Measurements from ENCODE around the gene CCRL2.
"Not testable (repeated sequence)": the region's sequence is repeated elsewhere in the genome, so short reads cannot be mapped to it uniquely, and the experiment has no call there.

CCRL2 gene

GRCh38 chr3:46383211-46383950, 23.7 kb upstream of the CCRL2 start:
- H3K14ac ChIP-seq (ENCODE audit: low read length in 2 of 2), result no peak overlapping the region
- H4K8ac ChIP-seq (ENCODE audit: low read length), result no peak overlapping the region
- no peaks in the 10 kb centered on the region for H3K79me1 ChIP-seq (replicated peaks; ENCODE audit: low read length, poor library complexity, severe bottlenecking)
- H3K27ac ChIP-seq (ENCODE audit: low read length, poor library complexity, severe bottlenecking), result no peak overlapping the region
- no peaks in the 10 kb centered on the region for H3K9me3 ChIP-seq (ENCODE audit: control insufficient read depth, low read length)
- H3K4ac ChIP-seq (ENCODE audit: low read depth in 1 of 2, low read length in 2 of 2), result no peak overlapping the region
- H2BK120ac ChIP-seq (ENCODE audit: low read depth, low read length), result no peak overlapping the region
- no peaks in the 10 kb centered on the region for H3K4me1 ChIP-seq (ENCODE audit: control insufficient read depth, insufficient read depth, low read depth, low read length)
- H3K4me3 ChIP-seq (ENCODE audit: insufficient read depth in 1 of 2, low read depth in 1 of 2, low read length in 2 of 2), result no peak overlapping the region
- no peak overlapping the region for H3K9ac ChIP-seq (ENCODE audit: low read length)
- peaks cover 4 to 28% of the 10 kb centered on the region in 2 experiments for H3K27me3 ChIP-seq (ENCODE audit: control insufficient read depth in 1 of 2, insufficient read depth in 1 of 2, low read length in 2 of 2)
- H3K23ac ChIP-seq (ENCODE audit: low read length in 2 of 2), result no peak overlapping the region
- H2BK12ac ChIP-seq (ENCODE audit: low read length in 2 of 2), result no peak overlapping the region
- no peaks in the 10 kb centered on the region for H3K36me3 ChIP-seq (ENCODE audit: control insufficient read depth in 1 of 2, insufficient read depth in 2 of 2, low read depth in 1 of 2, low read length in 2 of 2)
- H2AFZ ChIP-seq (ENCODE audit: low read depth, low read length), result no peak overlapping the region
- H3K18ac ChIP-seq (ENCODE audit: low read depth in 1 of 2, low read length in 2 of 2), result no peak overlapping the region
- DNase-seq, result no peak
- no peak overlapping the region for H2BK15ac ChIP-seq (ENCODE audit: low read depth, poor library complexity, severe bottlenecking)
- H4K91ac ChIP-seq (ENCODE audit: low read length), result no peak overlapping the region
- no peak overlapping the region for H2AK5ac ChIP-seq (ENCODE audit: low read length, severe bottlenecking)
- no peak overlapping the region for H2BK5ac ChIP-seq (ENCODE audit: low read depth, low read length, poor library complexity, severe bottlenecking)
- WGBS, result 89% methylated on average over 6 of the region's 6 CpGs
- no peak overlapping the region for H3K4me2 ChIP-seq (ENCODE audit: low read length, poor library complexity, severe bottlenecking)

DNA sequence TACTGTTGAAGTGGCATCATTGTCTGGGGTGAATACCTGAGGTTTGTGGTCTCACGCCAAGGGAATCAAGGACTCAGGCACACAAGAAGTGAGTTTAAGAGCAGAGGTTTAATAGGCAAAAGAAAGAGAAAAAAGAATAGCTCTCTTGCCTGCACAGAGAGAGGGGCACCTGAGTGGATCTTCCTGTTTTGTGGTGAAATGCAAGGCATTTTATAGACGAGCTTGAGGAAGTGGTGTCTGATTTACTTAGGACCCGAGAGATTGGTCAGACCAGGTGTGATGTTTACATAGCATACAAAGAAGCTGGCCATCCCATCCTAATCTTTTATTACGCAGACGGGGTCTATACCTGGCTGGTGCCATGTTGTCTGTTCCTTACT, 23.1 kb upstream of the CCRL2 start:
- Histone ChIP-seq H3K18ac (ENCODE audit: low read depth in 1 of 2, low read length in 2 of 2) (no peak overlapping the region), H2AFZ (ENCODE audit: low read depth, low read length) (no peak overlapping the region), H2BK5ac (ENCODE audit: low read depth, low read length, poor library complexity, severe bottlenecking) (no peak overlapping the region), H3K4ac (ENCODE audit: low read depth in 1 of 2, low read length in 2 of 2) (no peak overlapping the region), H3K4me1 (ENCODE audit: control insufficient read depth, insufficient read depth, low read depth, low read length) (no peaks in the 10 kb centered on the region), H3K36me3 (ENCODE audit: control insufficient read depth in 1 of 2, insufficient read depth in 2 of 2, low read depth in 1 of 2, low read length in 2 of 2) (no peaks in the 10 kb centered on the region), H2AK5ac (ENCODE audit: low read length, severe bottlenecking) (no peak overlapping the region), H2BK12ac (ENCODE audit: low read length in 2 of 2) (no peak overlapping the region), H4K91ac (ENCODE audit: low read length) (no peak overlapping the region), H4K8ac (ENCODE audit: low read length) (no peak overlapping the region), H3K27ac (ENCODE audit: low read length, poor library complexity, severe bottlenecking) (no peak overlapping the region), H3K14ac (ENCODE audit: low read length in 2 of 2) (no peak overlapping the region), H3K27me3 (ENCODE audit: control insufficient read depth in 1 of 2, insufficient read depth in 1 of 2, low read length in 2 of 2) (peaks cover 4 to 28% of the 10 kb centered on the region in 2 experiments), H2BK120ac (ENCODE audit: low read depth, low read length) (no peak overlapping the region), H3K4me3 (ENCODE audit: insufficient read depth in 1 of 2, low read depth in 1 of 2, low read length in 2 of 2) (no peak overlapping the region), H2BK15ac (ENCODE audit: low read depth, poor library complexity, severe bottlenecking) (no peak overlapping the region), H3K79me1 (replicated peaks; ENCODE audit: low read length, poor library complexity, severe bottlenecking) (no peaks in the 10 kb centered on the region), H3K4me2 (ENCODE audit: low read length, poor library complexity, severe bottlenecking) (no peak overlapping the region), H3K9ac (ENCODE audit: low read length) (no peak overlapping the region), H3K9me3 (ENCODE audit: control insufficient read depth, low read length) (no peaks in the 10 kb centered on the region), H3K23ac (ENCODE audit: low read length in 2 of 2) (no peak overlapping the region)
- 82% methylated on average over 5 of the region's 5 CpGs for WGBS
- no peak for DNase-seq

DNA sequence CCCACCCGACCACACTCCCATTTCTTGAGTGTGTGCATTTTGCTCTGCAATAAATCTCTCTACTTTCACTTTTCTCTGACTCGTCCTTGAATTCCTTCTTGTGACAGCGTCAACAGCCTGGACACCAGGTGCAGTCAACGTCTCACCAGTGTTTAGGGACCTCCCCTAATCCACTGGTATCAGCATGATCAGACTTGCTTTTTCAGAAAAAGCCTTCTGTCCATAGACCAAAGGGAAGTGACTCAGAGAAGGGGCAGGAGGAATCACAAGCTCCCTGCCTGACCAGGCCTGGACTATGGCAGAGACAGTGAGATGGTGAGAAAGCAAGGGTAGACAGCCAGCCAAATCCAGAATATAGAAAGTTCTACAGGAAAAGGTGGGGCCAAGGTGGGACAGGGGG, 20.9 kb upstream of the CCRL2 start:
- Histone ChIP-seq H3K79me1 (replicated peaks; ENCODE audit: low read length, poor library complexity, severe bottlenecking) (no peaks in the 10 kb centered on the region), H3K4ac (ENCODE audit: low read depth in 1 of 2, low read length in 2 of 2) (no peak overlapping the region), H3K9ac (ENCODE audit: low read length) (peak overlapping the region; percentile 34)

DNA sequence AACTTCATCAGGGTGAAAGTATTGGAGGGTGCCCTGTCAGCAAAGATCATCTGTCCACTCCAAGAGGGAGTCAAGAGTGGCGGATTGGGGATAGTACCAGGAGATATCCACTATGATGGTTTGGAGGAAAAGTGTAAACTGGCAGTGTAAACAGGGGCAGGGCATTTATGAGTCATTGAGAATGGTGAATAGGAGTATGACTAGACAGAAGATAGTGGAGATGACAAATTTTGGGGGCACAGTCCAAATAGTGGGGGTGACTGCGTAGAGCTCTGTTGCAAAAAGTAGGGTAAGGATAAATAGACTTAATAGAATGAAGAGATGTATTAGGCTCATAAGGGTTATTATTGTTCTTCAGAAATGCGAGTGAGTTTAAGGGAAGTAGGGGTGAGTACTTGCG, 18.2 kb upstream of the CCRL2 start:
- not testable (repeated sequence) for H3K4me3 ChIP-seq (ENCODE audit: insufficient read depth in 1 of 2, low read depth in 1 of 2, low read length in 2 of 2); H3K4me2 ChIP-seq (ENCODE audit: low read length, poor library complexity, severe bottlenecking); H2BK5ac ChIP-seq (ENCODE audit: low read depth, low read length, poor library complexity, severe bottlenecking); H3K23ac ChIP-seq (ENCODE audit: low read length in 2 of 2); H3K9ac ChIP-seq (ENCODE audit: low read length); H3K14ac ChIP-seq (ENCODE audit: low read length in 2 of 2); H3K9me3 ChIP-seq (ENCODE audit: control insufficient read depth, low read length); H3K18ac ChIP-seq (ENCODE audit: low read depth in 1 of 2, low read length in 2 of 2); H4K8ac ChIP-seq (ENCODE audit: low read length); H3K27ac ChIP-seq (ENCODE audit: low read length, poor library complexity, severe bottlenecking); H2BK12ac ChIP-seq (ENCODE audit: low read length in 2 of 2); H2AFZ ChIP-seq (ENCODE audit: low read depth, low read length); H3K36me3 ChIP-seq (ENCODE audit: control insufficient read depth in 1 of 2, insufficient read depth in 2 of 2, low read depth in 1 of 2, low read length in 2 of 2); H2BK15ac ChIP-seq (ENCODE audit: low read depth, poor library complexity, severe bottlenecking); H3K79me1 ChIP-seq (replicated peaks; ENCODE audit: low read length, poor library complexity, severe bottlenecking); H2BK120ac ChIP-seq (ENCODE audit: low read depth, low read length); H2AK5ac ChIP-seq (ENCODE audit: low read length, severe bottlenecking); DNase-seq; H3K4me1 ChIP-seq (ENCODE audit: control insufficient read depth, insufficient read depth, low read depth, low read length); H3K4ac ChIP-seq (ENCODE audit: low read depth in 1 of 2, low read length in 2 of 2); H4K91ac ChIP-seq (ENCODE audit: low read length)
- H3K27me3 ChIP-seq (ENCODE audit: control insufficient read depth in 1 of 2, insufficient read depth in 1 of 2, low read length in 2 of 2), result peaks cover 14 to 17% of the 10 kb centered on the region in 2 experiments
- WGBS, result 93% methylated on average over 4 of the region's 4 CpGs

More for the DNA sequence above, 20.9 kb upstream of the CCRL2 start:
- Histone ChIP-seq H3K14ac (ENCODE audit: low read length in 2 of 2) (no peak overlapping the region), H2AFZ (ENCODE audit: low read depth, low read length) (no peak overlapping the region), H3K4me1 (ENCODE audit: control insufficient read depth, insufficient read depth, low read depth, low read length) (no peaks in the 10 kb centered on the region), H2BK5ac (ENCODE audit: low read depth, low read length, poor library complexity, severe bottlenecking) (no peak overlapping the region), H2BK12ac (ENCODE audit: low read length in 2 of 2) (no peak overlapping the region), H2BK15ac (ENCODE audit: low read depth, poor library complexity, severe bottlenecking) (no peak overlapping the region), H2BK120ac (ENCODE audit: low read depth, low read length) (no peak overlapping the region), H4K8ac (ENCODE audit: low read length) (peak overlapping the region; percentile 19), H3K9me3 (ENCODE audit: control insufficient read depth, low read length) (no peaks in the 10 kb centered on the region), H3K4me3 (ENCODE audit: insufficient read depth in 1 of 2, low read depth in 1 of 2, low read length in 2 of 2) (no peak overlapping the region), H3K36me3 (ENCODE audit: control insufficient read depth in 1 of 2, insufficient read depth in 2 of 2, low read depth in 1 of 2, low read length in 2 of 2) (no peaks in the 10 kb centered on the region), H3K27ac (ENCODE audit: low read length, poor library complexity, severe bottlenecking) (no peak overlapping the region), H3K27me3 (ENCODE audit: control insufficient read depth in 1 of 2, insufficient read depth in 1 of 2, low read length in 2 of 2) (peaks cover 11 to 28% of the 10 kb centered on the region in 2 experiments), H3K4me2 (ENCODE audit: low read length, poor library complexity, severe bottlenecking) (no peak overlapping the region), H4K91ac (ENCODE audit: low read length) (no peak overlapping the region), H3K23ac (ENCODE audit: low read length in 2 of 2) (no peak overlapping the region), H3K18ac (ENCODE audit: low read depth in 1 of 2, low read length in 2 of 2) (no peak overlapping the region), H2AK5ac (ENCODE audit: low read length, severe bottlenecking) (no peak overlapping the region)
- DNase-seq, result peak; percentile 55
- WGBS, result 24% methylated on average over 4 of the region's 4 CpGs
